Measurements from ENCODE around the gene TDRD1.
"Not testable (repeated sequence)": the region's sequence is repeated elsewhere in the genome, so short reads cannot be mapped to it uniquely, and the experiment has no call there.

The TDRD1 gene

GRCh38 chr10:114179148-114179547, at the start of gene TDRD1:
TSS of gene TDRD1 (plus strand) at chr10:114179353. CDS start at chr10:114187832, 8,479 bp downstream.
- DNase-seq (ENCODE audit: low read depth): no peak

- no peak for DNase-seq (ENCODE audit: low read depth)
Observed at GRCh38 chr10:114131094-114131493, 48.1 kb upstream of the TDRD1 start.

- DNase-seq (ENCODE audit: low read depth): no peak
Observed at GRCh38 chr10:114135476-114135875, 43.7 kb upstream of the TDRD1 start.

- no peak for DNase-seq (ENCODE audit: low read depth)
Observed at GRCh38 chr10:114138581-114138980, 40.6 kb upstream of the TDRD1 start.

- DNase-seq (ENCODE audit: low read depth): no peak
Observed at GRCh38 chr10:114140036-114140435, 39.1 kb upstream of the TDRD1 start.

- DNase-seq (ENCODE audit: low read depth): not testable (repeated sequence)
Observed at GRCh38 chr10:114140827-114141226, 38.3 kb upstream of the TDRD1 start.

- DNase-seq (ENCODE audit: low read depth): no peak
Observed at GRCh38 chr10:114142018-114142417, 37.1 kb upstream of the TDRD1 start.

- DNase-seq (ENCODE audit: low read depth): no peak
Observed at GRCh38 chr10:114143160-114143559, 36.0 kb upstream of the TDRD1 start.

GRCh38 chr10:114149476-114149875, 29.7 kb upstream of the TDRD1 start:
- DNase-seq (ENCODE audit: low read depth): not testable (repeated sequence)

GRCh38 chr10:114151486-114151885, 27.7 kb upstream of the TDRD1 start:
- DNase-seq (ENCODE audit: low read depth): no peak

GRCh38 chr10:114151892-114152291, 27.3 kb upstream of the TDRD1 start:
- DNase-seq (ENCODE audit: low read depth): no peak

- no peak for DNase-seq (ENCODE audit: low read depth)
Observed at GRCh38 chr10:114157912-114158311, 21.2 kb upstream of the TDRD1 start.

GRCh38 chr10:114163062-114163461, 16.1 kb upstream of the TDRD1 start:
- DNase-seq (ENCODE audit: low read depth): no peak

GRCh38 chr10:114166043-114166442, 13.1 kb upstream of the TDRD1 start:
- no peak for DNase-seq (ENCODE audit: low read depth)

- DNase-seq (ENCODE audit: low read depth): no peak
Observed at GRCh38 chr10:114166494-114166893, 12.7 kb upstream of the TDRD1 start.

- DNase-seq (ENCODE audit: low read depth): no peak
Observed at GRCh38 chr10:114167985-114168384, 11.2 kb upstream of the TDRD1 start.

- no peak for DNase-seq (ENCODE audit: low read depth)
Observed at GRCh38 chr10:114168450-114169009, 10.6 kb upstream of the TDRD1 start.

GRCh38 chr10:114172216-114172615, 6.9 kb upstream of the TDRD1 start:
- DNase-seq (ENCODE audit: low read depth): no peak

GRCh38 chr10:114172776-114173602, 6.2 kb upstream of the TDRD1 start:
- DNase-seq (ENCODE audit: low read depth): no peak

- no peak for DNase-seq (ENCODE audit: low read depth)
Observed at GRCh38 chr10:114173603-114173920, 5.6 kb upstream of the TDRD1 start.

- DNase-seq (ENCODE audit: low read depth): peak; percentile 97
Observed at GRCh38 chr10:114173921-114174694, 5.0 kb upstream of the TDRD1 start, which contains the start of gene CCDC186. TSS of gene CCDC186 (minus strand) at chr10:114174203. CDS start at chr10:114163268, 10,935 bp downstream.

- no peak for DNase-seq (ENCODE audit: low read depth)
Observed at GRCh38 chr10:114174695-114175188, 4.4 kb upstream of the TDRD1 start.

- no peak for DNase-seq (ENCODE audit: low read depth)
Observed at GRCh38 chr10:114175667-114176066, 3.5 kb upstream of the TDRD1 start.

Measured in stimulated activated CD8-positive, alpha-beta memory T cell treated with anti-CD3 and anti-CD28 coated beads, Interleukin-12 subunit alpha, Interleukin-12 subunit beta, amount 100 ng/mL, for 1 hour (primary cell).